ENCODE results near the gene RNH1.

RNH1 gene

GRCh38 chr11:464316-464715 lies 42.7 kb downstream of the RNH1 start:
- no peak overlapping the region for H3K4me3 ChIP-seq (ENCODE audit: low read depth in 1 of 2, low read length in 2 of 2)
- peaks cover 14% of the 10 kb centered on the region for H4K20me1 ChIP-seq (ENCODE audit: insufficient read depth, low read length)
- no peaks in the 10 kb centered on the region for H3K9me3 ChIP-seq (ENCODE audit: insufficient read depth, low read length, severe bottlenecking)
- no peaks in the 10 kb centered on the region for H3K27me3 ChIP-seq (ENCODE audit: insufficient read depth, low read length, poor library complexity)
- TF ChIP-seq CTCF (IDR thresholded peaks at IDR 0.05; ENCODE audit: borderline replicate concordance, extremely low read depth, low read length, poor library complexity, severe bottlenecking) = no peak
- TF ChIP-seq EZH2 (IDR thresholded peaks at IDR 0.05; ENCODE audit: borderline replicate concordance, low read depth, low read length, severe bottlenecking) = no peak
- peaks cover 11% of the 10 kb centered on the region; the same call in 1 of the 2 replicates for H3K79me2 ChIP-seq (ENCODE audit: insufficient read depth, low read length)
- no peak overlapping the region for H3K27ac ChIP-seq (ENCODE audit: low read length)
- H3K9ac ChIP-seq (ENCODE audit: low read depth, low read length) = no peak overlapping the region
- H3K4me1 ChIP-seq (ENCODE audit: insufficient read depth, low read length) = no peaks in the 10 kb centered on the region
- ATAC-seq (ENCODE audit: insufficient read depth, low read depth) = no peak
- no peak for DNase-seq
- no peak overlapping the region for H3K4me2 ChIP-seq (ENCODE audit: insufficient read depth, low read length)
- H2AFZ ChIP-seq (ENCODE audit: low read depth, low read length) = no peak overlapping the region
- H3K36me3 ChIP-seq (ENCODE audit: insufficient read depth, low read length) = peaks cover 51% of the 10 kb centered on the region

GRCh38 chr11:462107-462890 lies 44.7 kb downstream of the RNH1 start:
- Histone ChIP-seq H2AFZ (ENCODE audit: low read depth, low read length) (no peak overlapping the region), H3K9me3 (ENCODE audit: insufficient read depth, low read length, severe bottlenecking) (no peaks in the 10 kb centered on the region), H4K20me1 (ENCODE audit: insufficient read depth, low read length) (peaks cover 23% of the 10 kb centered on the region), H3K27me3 (ENCODE audit: insufficient read depth, low read length, poor library complexity) (no peaks in the 10 kb centered on the region), H3K79me2 (ENCODE audit: insufficient read depth, low read length) (peaks cover 24% of the 10 kb centered on the region; the same call in 1 of the 2 replicates), H3K9ac (ENCODE audit: low read depth, low read length) (no peak overlapping the region), H3K4me2 (ENCODE audit: insufficient read depth, low read length) (no peak overlapping the region), H3K4me3 (ENCODE audit: low read depth in 1 of 2, low read length in 2 of 2) (no peak overlapping the region), H3K27ac (ENCODE audit: low read length) (no peak overlapping the region), H3K36me3 (ENCODE audit: insufficient read depth, low read length) (peaks cover 62% of the 10 kb centered on the region), H3K4me1 (ENCODE audit: insufficient read depth, low read length) (no peaks in the 10 kb centered on the region)
- TF ChIP-seq EZH2 (IDR thresholded peaks at IDR 0.05; ENCODE audit: borderline replicate concordance, low read depth, low read length, severe bottlenecking) = no peak
- ATAC-seq (ENCODE audit: insufficient read depth, low read depth) (no peak), DNase-seq (no peak)

- Histone ChIP-seq H2AFZ (ENCODE audit: low read depth, low read length) (no peak overlapping the region), H3K79me2 (ENCODE audit: insufficient read depth, low read length) (peaks cover 29% of the 10 kb centered on the region; the same call in 1 of the 2 replicates)
Observed at GRCh38 chr11:461626-462025, 45.4 kb downstream of the RNH1 start.

More at GRCh38 chr11:461626-462025, 45.4 kb downstream of the RNH1 start:
- Histone ChIP-seq H3K9me3 (ENCODE audit: insufficient read depth, low read length, severe bottlenecking) (no peaks in the 10 kb centered on the region), H3K27me3 (ENCODE audit: insufficient read depth, low read length, poor library complexity) (no peaks in the 10 kb centered on the region), H3K36me3 (ENCODE audit: insufficient read depth, low read length) (peaks cover 69% of the 10 kb centered on the region), H3K9ac (ENCODE audit: low read depth, low read length) (no peak overlapping the region), H3K4me3 (ENCODE audit: low read depth in 1 of 2, low read length in 2 of 2) (no peak overlapping the region), H4K20me1 (ENCODE audit: insufficient read depth, low read length) (peaks cover 27% of the 10 kb centered on the region), H3K4me2 (ENCODE audit: insufficient read depth, low read length) (no peak overlapping the region), H3K4me1 (ENCODE audit: insufficient read depth, low read length) (no peaks in the 10 kb centered on the region), H3K27ac (ENCODE audit: low read length) (no peak overlapping the region)
- no peak for TF ChIP-seq CTCF (IDR thresholded peaks at IDR 0.05; ENCODE audit: borderline replicate concordance, extremely low read depth, low read length, poor library complexity, severe bottlenecking)
- no peak for TF ChIP-seq EZH2 (IDR thresholded peaks at IDR 0.05; ENCODE audit: borderline replicate concordance, low read depth, low read length, severe bottlenecking)
- ATAC-seq (ENCODE audit: insufficient read depth, low read depth) (no peak), DNase-seq (no peak)

Data from DND-41 (cell line).